GM18951 (cell line): ENCODE results near the gene TENM3.

ENCODE experiments used
- POLR2A ChIP-seq: IDR thresholded peaks from 4 replicates; pipeline ENCODE4 v1.6.1; 2011; ENCODE audit warnings: mild to moderate bottlenecking; ENCODE audit not compliant: insufficient read length, insufficient read depth; ENCODE audit errors: extremely low read depth
- in situ Hi-C: fragments of 300-500 bp; cut with MboI; formaldehyde crosslinking; loops from one replicate; pipeline ENCODE4 v1.12.0; 2022; ENCODE audit warnings: low sequenced_read_pairs, mixed read lengths, inconsistent platforms; ENCODE audit not compliant: unreplicated experiment

The TENM3 gene

DNA sequence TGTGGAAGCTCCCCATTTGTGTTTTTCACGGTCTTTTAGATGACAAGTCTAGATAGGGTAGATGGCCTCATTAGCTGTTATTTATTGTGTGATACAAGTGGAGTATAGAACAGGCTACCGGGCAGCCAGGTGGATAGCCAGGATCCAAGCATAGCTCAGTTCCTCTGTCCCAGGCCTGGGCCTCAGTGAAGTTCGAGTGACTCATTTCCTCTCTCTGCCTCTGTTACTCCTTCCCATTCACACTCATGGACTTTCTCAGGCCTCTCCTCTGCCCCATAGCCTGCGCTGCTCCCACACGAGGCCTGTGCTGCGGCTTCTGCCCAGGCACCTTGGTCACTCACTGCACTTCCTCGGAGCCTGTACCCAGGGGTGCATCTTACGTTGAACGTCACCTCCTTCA is 54.5 kb downstream of the TENM3 start:
- in situ Hi-C loops = no loop called here
- TF ChIP-seq POLR2A = no peak

- in situ Hi-C loops = no loop called here
- no peak for TF ChIP-seq POLR2A
These were observed 58.5 kb downstream of the TENM3 start for GRCh38 chr4:182301736-182302135.

GRCh38 chr4:182303847-182304246 is 60.6 kb downstream of the TENM3 start:
- in situ Hi-C loops = no loop called here
- no peak for TF ChIP-seq POLR2A

DNA sequence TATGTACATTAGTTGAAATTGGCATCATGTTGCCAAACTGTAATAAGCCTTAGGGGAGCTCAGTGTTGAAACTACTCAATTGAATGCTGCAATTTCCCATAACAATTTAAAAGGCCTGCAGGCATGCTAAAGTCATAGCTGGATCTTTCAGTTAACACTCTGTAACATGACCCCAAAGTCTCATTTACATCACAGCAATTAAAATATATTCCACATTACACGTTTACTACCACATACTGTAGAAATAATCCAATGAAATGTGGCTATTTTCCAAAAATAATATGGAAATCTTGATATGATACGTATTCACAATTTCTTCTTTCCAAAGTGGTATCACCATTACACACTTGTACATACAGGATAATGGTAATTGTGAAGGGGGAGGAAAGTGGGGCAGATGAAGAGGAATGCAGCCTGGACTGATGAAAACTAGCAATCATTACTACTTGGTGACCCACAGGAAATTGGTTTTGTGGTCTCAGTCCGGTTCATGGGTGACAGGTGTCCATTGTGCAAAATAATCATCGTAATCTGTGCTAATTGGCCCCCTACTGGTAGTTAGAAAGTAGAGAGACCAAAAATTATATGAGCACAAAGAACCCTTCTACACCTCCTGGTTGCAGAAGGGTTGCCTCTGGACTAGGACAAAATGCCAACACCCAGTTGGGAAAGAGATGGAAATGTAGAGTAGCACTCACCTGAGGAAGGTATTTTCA is 63.7 kb downstream of the TENM3 start:
- TF ChIP-seq POLR2A = no peak
- in situ Hi-C loops = no loop called here

- in situ Hi-C loops = no loop called here
- TF ChIP-seq POLR2A = no peak
These were observed 64.5 kb downstream of the TENM3 start for GRCh38 chr4:182307746-182308145.

DNA sequence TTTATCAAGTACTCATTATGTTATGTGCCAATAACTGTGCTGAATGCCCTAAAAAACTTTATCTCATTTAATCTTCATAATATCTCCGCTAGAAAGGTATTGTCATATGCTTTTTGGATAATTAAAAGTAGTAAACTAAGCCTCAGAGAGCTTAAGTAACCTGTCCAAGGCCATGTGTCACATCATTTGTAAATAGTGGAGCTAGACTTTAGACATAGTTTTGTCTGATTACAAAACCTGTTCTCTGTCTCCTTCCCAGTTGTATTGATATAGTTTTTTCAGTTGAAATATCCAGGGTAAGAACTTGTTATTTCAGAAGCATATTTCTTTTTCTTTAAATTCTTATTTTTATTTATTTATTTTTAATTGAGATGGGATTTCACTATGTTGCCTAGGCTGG is 66.7 kb downstream of the TENM3 start:
- no peak for TF ChIP-seq POLR2A

DNA sequence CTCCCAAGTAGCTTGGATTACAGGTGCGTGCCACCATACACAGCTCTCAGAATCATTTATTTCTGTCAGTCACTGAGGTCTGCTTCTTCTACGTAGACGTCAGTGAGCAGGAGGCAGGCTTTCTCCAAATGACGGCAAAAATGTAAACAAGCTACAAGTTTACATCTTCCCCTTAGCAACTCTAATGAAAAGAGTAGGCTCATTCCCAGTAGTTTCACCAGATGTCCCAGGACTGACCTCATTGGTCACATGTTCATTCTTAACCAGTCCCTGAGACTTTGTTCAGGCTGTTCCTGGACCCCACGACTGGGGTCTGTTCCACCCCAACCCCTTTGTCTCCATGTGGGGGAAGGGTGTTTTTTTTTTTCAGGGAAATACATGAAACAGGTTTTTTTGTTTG is 67.1 kb downstream of the TENM3 start:
- no peak for TF ChIP-seq POLR2A
- in situ Hi-C loops = no loop called here

More for the DNA sequence above, 66.7 kb downstream of the TENM3 start:
- in situ Hi-C loops = no loop called here

DNA sequence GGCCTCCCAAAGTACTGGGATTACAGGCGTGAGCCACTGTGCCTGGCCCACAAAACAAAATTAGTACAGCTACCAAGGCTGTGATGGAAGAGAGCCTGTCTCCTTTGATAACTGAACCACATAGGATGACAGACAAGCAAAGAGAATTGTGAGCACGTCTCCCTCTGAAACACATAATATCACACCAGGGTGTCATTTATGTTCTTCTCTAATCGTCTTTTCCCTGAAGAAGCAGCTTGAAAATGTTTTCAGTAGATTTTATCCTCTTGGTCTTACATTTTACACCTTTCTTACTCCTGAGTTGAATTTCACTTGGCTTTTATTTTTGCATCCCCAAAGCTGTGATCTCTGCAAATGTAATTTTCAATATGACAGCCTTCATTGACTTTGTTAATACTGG is 67.8 kb downstream of the TENM3 start:
- no peak for TF ChIP-seq POLR2A
- in situ Hi-C loops = no loop called here

DNA sequence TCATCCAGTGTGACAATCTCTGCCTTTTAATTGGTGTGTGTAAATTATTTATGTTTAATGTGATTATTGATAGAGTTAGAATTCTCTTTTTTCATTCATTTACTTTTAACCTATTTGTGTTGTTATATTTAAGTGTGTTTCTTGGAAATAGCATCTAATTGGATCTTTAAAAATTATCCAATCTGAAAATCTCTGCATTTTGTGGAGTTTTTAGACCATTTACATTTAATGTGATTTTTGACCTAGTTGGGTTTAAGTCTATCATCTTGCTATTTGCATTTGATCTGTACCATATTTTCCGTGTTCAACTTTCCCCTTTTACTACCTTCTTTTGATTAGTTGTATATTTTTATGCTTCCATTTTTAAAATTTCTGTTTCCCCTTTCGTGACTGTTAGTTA is 71.3 kb downstream of the TENM3 start:
- in situ Hi-C loops = no loop called here

GRCh38 chr4:182318256-182318655 is 75.1 kb downstream of the TENM3 start:
- in situ Hi-C loops = no loop called here

More for the DNA sequence above, 71.3 kb downstream of the TENM3 start:
- no peak for TF ChIP-seq POLR2A

DNA sequence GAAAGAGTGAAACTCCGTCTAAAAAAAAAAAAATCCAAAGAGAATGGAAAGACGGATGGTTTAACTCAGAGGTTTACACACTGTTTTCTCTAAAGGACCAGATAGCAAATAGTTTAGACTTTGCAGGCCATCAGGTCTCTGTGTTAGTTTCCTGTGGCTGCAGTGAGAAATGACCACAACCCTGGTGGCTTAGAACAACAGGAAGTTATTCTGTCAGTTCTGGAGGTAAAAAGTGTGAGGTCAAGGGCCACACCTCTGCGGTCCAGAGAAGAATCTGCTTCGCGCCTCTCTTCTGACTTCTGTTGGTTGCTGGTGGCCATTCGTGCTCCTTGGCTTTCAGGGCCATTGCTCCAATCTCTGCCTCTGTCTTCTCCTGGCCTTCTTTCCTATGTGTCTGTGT is 76.9 kb downstream of the TENM3 start:
- in situ Hi-C loops = no loop called here

More at GRCh38 chr4:182318256-182318655, 75.1 kb downstream of the TENM3 start:
- TF ChIP-seq POLR2A = no peak

DNA sequence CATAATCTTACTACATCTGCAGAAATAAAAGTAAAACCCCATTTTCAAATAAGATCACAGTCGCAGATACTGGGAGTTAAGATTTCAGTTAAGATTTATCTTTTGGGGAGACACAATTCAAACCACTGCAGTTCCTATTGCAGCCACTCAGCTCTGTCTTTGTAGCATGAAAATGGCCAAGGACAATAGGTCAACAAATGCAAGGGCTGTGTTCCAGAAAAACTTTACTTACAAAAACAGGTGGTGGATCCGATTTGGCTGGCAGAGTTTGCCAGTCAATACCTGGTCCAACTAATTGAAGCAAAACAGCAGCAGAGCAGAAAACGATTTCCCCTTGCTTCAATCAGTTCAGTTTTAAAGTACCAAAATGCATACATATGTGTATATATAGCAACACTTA is 77.4 kb downstream of the TENM3 start:
- no peak for TF ChIP-seq POLR2A
- in situ Hi-C loops = no loop called here

More for the DNA sequence above, 76.9 kb downstream of the TENM3 start:
- TF ChIP-seq POLR2A = no peak

- TF ChIP-seq POLR2A = no peak
- in situ Hi-C loops = no loop called here
These were observed 81.1 kb downstream of the TENM3 start for GRCh38 chr4:182324282-182324681.

DNA sequence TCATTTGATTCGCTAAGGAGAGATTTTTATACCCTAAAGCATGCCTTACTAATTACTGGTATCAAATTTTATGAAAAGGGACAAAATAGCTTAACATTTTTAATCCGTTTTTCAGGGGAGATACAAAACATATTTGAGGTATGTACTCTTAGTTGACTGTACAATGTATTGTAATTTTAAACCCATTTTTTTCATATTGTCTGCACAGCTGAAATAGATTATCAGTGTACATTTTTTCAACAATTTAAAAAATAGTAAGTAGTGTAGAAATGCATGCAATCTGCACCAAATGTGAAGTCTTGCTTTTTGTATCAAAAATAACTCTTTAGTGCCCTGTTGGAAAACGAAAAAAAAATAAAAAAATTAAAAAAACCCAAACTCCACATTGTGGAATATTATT is 82.2 kb downstream of the TENM3 start:
- TF ChIP-seq POLR2A = no peak
- in situ Hi-C loops = no loop called here

GRCh38 chr4:182325848-182326255 is 82.7 kb downstream of the TENM3 start:
- in situ Hi-C loops = no loop called here
- TF ChIP-seq POLR2A = no peak

GRCh38 chr4:182328505-182328904 is 85.3 kb downstream of the TENM3 start:
- no peak for TF ChIP-seq POLR2A
- in situ Hi-C loops = no loop called here
